DMS79 (cell line): ENCODE data around the gene IWS1.
"Not testable (repeated sequence)": the region's sequence is repeated elsewhere in the genome, so short reads cannot be mapped to it uniquely, and the experiment has no call there.

Experiments
- DNase-seq: peaks from one replicate; lab custom pipeline; 2025; lab: John Stamatoyannopoulos, UW

IWS1 gene

DNA sequence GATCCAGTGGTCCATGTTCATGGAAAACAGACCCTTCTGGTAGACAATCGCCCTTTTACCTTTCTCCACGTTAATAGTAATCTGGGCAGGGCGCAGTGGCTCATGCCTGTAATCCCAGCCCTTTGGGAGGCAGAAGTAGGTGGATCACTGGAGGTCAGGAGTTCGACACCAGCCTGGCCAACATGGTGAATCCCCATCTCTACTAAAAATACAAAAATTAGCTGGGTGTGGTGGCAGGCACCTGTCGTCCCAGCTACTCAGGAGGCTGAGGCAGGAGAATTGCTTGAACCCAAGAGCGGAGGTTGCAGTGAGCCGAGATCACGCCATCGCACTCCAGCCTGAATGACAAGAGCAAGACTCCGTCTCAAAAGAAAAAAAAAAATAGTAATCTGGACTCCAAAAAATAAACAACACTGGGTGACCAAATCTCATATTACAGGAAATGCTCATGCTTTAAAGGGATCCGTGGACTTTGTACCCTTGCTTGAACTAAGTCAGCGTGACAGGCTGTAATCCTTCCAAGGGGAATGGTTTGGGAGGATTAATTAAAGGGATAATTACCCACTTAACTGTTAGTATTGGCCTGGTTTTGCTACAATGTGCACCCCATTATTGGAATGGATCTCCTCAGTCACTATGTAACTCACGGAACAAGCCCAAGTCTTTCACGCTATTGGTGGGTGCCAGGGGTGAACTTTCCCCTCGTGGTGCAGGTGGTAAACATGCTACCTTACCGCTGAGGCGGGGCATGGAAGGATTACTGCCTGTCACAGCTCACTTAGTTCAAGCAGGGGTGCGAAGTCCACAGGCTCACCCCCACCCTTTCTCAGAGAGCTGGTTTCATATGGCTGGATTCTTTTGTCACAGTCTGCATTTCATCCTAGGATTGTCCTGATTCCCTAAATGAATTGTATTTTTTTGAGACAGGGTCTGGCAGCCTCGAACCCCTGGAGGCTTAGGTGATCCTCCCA, 71.4 kb downstream of the IWS1 start:
- DNase-seq, result no peak

DNA sequence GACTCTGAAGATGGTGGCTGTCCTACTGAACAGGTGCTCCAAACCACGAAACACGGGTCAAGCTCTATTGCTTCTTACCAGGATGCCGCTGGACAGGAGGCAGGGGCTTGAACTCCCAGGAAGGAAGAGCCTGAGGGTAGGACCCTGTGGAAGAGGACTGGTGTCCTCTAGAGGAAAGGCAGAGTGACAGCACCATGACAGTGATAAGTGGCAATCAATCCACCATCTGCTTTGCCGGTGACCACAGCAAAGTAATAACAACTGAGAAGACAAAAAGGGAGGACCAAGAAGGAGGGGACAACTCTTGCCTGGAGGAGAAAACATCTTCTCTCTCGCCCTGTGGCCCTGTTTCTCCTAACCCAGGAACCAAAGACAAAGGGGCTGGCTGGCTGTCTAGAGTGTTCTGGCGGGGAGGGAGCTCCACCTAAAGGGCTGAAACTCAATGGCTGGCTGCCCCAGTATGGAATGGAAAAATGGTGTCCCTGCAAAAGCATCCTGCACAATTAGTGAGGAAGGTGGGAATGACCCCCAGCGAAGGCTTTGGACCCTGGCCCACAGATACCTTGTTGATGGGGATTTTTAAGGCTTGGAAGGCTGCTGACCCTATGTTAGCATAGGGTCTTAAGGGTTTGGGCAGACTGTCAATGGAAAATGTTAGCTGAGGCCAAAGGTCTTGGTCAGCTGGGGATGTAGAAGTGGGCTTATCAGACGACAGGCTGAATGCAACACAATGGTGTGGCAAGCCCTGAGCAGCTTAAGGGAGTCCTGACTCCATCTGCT, 72.7 kb downstream of the IWS1 start:
- no peak for DNase-seq

DNA sequence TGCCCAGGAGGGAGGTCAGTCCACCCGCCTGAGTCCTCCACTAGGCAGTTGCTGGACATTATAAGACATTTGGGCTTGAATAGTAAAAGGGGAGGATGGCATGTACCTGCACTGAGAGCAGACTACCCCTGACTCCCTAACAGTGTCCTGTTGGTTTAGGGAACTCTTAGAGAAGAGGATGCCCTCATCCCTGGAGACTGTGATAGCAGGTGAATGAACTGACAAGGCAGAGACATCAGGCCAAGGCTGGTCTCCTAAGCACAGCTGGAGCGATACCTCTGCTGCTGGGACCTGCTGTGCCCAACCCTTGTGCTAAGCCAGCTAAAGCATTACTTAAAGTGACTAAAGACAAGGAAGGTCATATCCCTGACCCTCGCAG, 73.3 kb downstream of the IWS1 start:
- no peak for DNase-seq

DNA sequence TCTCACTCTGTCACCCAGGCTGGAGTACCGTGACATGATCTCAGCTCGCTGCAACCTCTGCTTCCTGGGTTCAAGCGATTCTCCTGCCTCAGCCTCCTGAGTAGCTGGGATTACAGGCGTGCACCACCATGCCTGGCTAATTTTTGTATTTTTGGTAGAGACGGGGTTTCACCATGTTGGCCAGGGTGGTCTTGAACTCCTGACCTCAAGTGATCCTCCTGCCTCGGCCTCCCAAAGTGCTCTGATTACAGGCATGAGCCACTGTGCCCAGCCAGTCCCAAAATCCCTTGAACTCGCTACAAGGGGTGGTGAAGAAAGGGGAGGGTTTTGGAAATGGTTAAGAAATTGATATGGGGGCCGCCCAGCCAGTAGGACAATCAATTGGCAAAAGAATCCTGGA, 73.9 kb downstream of the IWS1 start:
- DNase-seq, result not testable (repeated sequence)

DNA sequence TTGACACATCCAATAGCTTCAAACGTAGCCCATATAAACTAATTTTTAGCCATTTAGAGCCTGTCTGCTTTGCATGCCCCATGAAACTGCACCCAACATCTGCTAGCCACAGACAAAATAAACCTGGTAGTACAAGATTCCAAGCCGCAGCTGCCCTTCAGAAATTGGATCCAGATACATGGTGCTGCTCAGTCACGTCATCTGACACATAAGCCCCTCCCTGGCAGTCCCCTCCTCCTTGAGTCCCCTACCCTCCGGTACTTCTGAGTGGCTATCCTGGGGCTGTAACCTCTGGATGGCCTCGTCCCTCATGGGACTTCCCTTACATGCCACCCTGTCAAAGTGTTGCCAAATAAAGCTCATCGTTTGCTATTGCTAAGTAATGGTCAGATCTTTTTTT, 74.3 kb downstream of the IWS1 start:
- no peak for DNase-seq

DNA sequence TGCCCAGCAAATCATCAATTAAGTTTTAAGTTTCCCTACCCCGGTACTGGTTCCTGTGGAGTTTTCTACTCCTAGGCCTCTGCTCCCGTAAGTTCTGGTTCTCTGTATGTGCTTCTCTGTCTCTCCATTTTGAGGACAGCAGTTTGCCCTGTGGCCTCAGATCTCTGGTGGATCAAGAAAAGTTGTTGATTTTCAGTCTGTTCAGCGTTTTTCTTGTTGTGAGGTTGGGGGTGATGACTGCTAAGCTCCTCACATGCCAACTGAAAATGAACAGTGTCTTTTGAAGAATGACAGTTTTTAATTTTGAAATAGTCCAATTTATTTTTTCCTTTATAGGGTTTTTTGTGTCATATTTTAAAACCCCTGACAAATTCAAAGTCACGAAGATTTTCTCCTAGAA, 76.4 kb downstream of the IWS1 start:
- no peak for DNase-seq

DNA sequence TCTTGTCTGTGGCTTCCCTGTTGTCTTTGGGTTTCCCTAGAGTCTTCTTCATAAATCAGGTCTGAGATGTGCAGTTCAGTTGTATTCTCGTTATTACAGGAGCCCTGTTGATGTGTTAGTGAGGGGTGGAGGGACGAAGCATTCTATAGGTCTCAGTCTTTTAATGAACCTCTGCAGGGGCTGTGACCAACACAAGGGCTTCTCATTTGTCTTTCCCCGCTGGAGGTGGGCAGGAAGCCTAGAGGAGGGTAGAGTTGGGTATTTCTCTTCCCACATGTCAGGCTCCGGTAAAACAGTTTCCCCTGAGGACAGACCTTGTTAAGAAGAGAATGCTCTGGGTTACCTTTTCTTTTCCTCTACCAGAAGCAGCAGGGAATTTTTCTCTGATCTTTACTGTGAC, 76.9 kb downstream of the IWS1 start:
- no peak for DNase-seq

DNA sequence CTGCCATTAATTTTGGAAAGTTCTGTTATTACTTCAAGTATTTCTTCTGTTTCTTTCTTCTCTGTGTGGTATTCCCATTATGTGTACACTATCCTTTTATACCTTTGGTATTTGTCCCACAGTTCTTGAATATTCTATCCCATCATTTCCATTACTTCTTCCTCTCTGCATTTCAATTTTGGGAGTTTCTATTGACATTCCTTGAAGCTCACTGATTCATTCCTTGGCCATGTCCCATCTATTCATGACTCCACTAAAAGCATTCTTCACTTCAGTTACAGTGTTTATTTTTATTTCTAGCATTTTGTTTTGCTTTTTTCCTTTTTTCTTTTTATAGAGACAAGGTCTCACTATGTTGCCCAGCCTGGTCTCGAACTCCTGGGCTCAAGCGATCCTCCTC, 77.8 kb downstream of the IWS1 start:
- DNase-seq, result no peak

DNA sequence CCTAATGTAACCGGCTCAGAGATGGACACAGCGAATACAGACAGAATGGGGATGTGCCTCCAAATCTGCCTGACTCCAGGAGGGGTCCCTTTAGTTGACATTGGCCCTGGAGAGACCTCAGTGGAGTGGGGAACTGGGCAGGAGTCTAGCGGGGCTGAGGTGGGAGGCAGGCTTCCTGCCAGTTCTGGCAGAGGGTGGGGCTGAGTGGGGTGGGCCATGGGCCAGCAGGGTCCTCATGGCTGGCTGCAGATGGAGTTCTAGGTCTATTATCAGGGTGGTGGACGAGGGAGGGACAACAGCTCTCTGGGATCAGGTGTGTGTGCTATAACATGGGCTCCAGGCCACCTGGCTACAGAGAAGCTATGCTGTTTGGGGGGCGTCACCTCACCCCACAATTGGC, 86.9 kb downstream of the IWS1 start:
- no peak for DNase-seq

DNA sequence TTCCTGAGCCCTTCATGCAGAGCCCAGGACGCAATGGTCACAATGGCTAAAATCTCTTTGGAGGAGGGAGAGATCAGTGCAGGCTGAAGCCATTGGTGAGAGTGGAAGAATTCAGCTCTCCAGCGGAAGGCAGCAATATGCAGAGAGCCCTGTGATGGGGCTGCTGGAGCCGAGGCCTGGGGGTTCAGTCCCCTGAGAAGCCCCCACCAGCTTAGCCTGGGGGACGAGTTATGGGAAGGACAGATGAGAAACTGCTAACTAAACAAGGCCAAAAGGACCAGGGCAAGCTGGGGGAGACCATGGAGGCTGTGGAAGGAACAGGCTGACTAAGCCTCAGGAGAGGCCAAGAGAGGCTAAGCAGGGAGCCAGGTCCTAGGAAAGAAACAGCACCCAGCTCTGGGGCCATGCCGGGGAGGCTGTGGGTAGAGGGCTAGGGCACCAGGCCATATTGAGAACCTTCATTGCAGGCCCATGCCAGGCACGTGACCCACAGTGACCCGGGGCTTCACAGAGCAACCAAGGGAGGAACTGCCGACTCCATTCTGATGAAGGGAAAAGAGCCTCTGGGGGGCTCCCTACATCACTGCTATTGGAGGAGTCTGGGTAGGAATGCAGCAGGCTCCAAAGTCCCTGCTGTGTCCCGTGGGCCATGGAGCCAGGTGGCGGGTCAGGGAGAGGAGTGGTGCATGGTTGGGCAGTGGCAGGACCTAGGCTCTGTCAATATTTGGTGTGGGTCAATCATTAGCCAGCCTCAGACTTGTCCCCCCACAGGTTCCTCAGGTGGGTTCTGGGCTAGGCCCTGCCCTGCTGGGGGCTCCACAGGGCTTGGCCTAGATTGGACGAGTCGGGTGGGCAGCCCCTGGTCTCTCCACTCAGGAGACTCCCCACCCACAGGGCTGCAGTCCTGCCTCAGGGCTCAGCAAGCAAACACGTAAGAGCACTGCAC, 88.2 kb downstream of the IWS1 start:
- no peak for DNase-seq

DNA sequence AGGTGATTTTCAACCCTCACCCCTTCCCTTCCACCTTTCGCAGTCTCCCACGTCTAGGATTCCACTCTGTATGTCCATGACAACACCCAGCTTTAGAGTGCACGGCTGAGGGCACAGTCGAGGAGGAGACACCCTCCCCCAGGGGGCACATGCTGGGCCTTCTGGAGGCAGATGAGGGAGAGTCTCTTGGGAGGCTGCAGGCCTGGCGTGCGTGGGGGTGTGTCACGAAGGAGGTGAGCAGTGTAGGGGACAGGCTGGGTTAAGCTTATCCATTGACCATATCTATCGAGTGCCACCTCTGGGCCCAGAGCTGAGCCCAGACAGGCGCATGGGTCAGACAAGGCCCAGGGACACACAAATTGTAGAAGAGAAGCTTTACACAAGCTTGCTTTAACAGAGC, 89.2 kb downstream of the IWS1 start:
- no peak for DNase-seq

DNA sequence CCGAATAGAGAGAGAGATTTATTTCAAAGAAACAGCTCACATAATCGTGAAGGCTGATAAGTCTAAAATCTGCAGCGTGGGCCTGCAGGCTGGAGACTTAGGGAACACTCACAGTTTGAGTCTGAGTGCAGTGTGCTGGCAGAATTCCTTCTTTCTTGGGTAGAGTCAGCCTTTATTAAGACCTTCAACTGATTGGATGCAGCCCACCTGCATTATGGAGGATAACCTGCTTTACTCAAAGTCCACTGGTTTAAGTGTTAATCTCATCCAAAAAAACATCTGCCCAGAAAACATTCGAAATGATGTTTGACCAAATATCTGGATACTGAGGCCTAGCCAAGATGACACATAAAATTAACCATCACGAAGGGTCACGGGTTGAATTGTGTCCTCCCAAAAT, 91.8 kb downstream of the IWS1 start:
- DNase-seq, result no peak

DNA sequence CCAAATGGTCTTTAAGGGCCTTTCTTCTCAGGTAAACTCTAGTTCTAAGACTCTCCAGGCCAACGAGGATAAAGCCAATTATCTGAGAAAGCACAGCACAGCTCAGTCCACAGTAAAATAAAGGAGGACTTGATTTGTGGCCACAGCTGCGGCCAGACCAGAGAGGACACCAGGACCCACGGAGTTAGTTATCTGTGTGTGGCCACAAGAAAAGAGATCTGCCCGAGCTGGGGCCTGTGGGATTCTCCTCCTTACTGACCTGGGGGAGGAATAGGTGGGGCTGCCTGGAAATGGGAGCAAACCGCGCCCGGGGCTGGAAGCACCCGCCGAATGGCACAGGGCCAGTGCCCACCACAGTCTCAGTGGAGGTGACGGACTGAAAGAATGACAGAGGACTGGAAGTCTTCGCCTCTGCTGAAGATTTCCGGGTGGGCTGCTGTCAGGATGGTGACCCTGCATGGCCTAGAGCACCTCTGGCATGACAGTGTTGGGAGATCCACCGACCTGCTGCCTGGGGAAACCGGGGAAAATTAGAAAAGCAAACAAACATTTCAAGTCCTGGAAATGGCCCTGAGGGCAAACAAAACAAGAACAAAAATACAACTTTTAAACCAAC, 94.8 kb downstream of the IWS1 start:
- DNase-seq, result no peak
